PFSK-1 (cell line): ENCODE results near the gene STARD13.

ENCODE experiments used
- FOXP2 ChIP-seq: optimal IDR thresholded peaks from 2 replicates; pipeline ENCODE3; 2011; ENCODE audit warnings: borderline replicate concordance, control low read depth, inconsistent platforms; ENCODE audit not compliant: insufficient read depth; ENCODE audit errors: extremely low read length, extremely low read depth
- POLR2AphosphoS5 ChIP-seq: IDR thresholded peaks from 2 replicates; pipeline ENCODE4 v1.6.1; 2012; ENCODE audit warnings: low read depth, mild to moderate bottlenecking, control low read depth, low read length, moderate library complexity
- REST ChIP-seq, 2 experiments: IDR thresholded peaks; 2 replicates each; pipeline versions ENCODE4 v1.6.1 to v1.8.0; 2011 to 2012; ENCODE audit warnings: low read depth in 2 of 2, low read length in 2 of 2, control low read depth in 1 of 2, inconsistent platforms in 1 of 2, mild to moderate bottlenecking in 1 of 2, moderate library complexity in 1 of 2; ENCODE audit not compliant: insufficient read depth in 1 of 2
- SIN3A ChIP-seq: IDR thresholded peaks from 2 replicates; pipeline ENCODE4 v1.6.1; 2012; ENCODE audit warnings: mild to moderate bottlenecking, low read length, moderate library complexity, borderline replicate concordance; ENCODE audit not compliant: insufficient read depth
- TAF1 ChIP-seq: IDR thresholded peaks from 2 replicates; pipeline ENCODE4 v1.6.1; 2012; ENCODE audit warnings: low read length, control low read depth, borderline replicate concordance; ENCODE audit not compliant: insufficient read depth

Gene STARD13

GRCh38 chr13:33109271-33109697 is 176.3 kb downstream of the STARD13 start:
- TF ChIP-seq POLR2AphosphoS5: no peak
- TF ChIP-seq TAF1: no peak
- no peak for TF ChIP-seq FOXP2
- TF ChIP-seq SIN3A: no peak
- no peak for TF ChIP-seq REST (IDR thresholded peaks at IDR 0.05; ENCODE audit: insufficient read depth in 1 of 2, low read depth in 2 of 2, low read length in 2 of 2)

- TF ChIP-seq FOXP2 (no peak), SIN3A (no peak), REST (IDR thresholded peaks at IDR 0.05; ENCODE audit: insufficient read depth in 1 of 2, low read depth in 2 of 2, low read length in 2 of 2) (no peak), POLR2AphosphoS5 (no peak), TAF1 (no peak)
These were observed 176.9 kb downstream of the STARD13 start for GRCh38 chr13:33108620-33109019.

GRCh38 chr13:33107361-33107760 is 178.2 kb downstream of the STARD13 start:
- TF ChIP-seq REST (IDR thresholded peaks at IDR 0.05; ENCODE audit: insufficient read depth in 1 of 2, low read depth in 2 of 2, low read length in 2 of 2): no peak
- no peak for TF ChIP-seq TAF1
- no peak for TF ChIP-seq SIN3A
- no peak for TF ChIP-seq POLR2AphosphoS5
- no peak for TF ChIP-seq FOXP2

- TF ChIP-seq SIN3A (no peak), REST (IDR thresholded peaks at IDR 0.05; ENCODE audit: insufficient read depth in 1 of 2, low read depth in 2 of 2, low read length in 2 of 2) (no peak), TAF1 (no peak), POLR2AphosphoS5 (no peak), FOXP2 (no peak)
These were observed 178.7 kb downstream of the STARD13 start for GRCh38 chr13:33106656-33107360.
